ENCODE results near the gene JAKMIP2.

Gene JAKMIP2

GRCh38 chr5:147786142-147786541, 3.6 kb upstream of the JAKMIP2 start:
- no peak for DNase-seq

DNA sequence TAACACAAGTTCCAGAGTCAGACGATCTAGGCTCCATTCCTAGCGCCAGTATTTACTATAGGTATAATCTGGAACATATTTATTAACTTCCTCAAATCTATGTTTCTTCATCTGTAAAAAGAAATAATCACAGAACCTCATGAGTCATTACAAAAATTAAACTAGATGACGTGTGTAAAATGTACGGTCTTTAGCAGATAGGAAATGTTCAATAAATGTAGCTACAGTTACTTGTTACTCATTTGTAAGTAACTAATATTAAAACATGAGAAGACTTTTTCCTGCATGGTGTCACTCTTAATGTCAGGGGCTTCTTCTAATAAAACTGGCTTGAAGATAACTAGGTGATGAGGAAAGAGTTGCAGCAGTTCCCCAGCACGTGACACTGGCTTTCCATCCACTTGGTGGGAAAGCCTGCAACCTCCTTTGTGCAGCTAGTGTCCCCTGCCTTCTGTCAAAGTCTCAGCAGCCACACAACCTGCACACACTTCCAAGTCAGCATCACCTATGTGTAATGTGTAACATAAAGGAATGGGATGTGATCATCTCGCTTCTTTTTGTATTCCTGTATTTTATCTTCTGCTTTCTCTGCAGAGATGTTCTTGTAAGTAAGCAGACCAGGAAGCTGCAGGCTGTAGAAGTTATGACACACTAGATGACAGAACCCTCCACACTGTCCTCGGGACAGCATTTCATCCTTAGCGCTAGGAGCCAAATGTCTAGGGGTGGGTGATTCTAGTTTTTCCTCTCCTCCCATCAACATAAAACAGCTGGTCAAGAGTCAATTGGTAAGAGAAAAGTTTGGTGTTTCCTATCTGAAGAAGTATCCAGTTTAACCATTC, 1.8 kb upstream of the JAKMIP2 start:
- no peak for DNase-seq

DNA sequence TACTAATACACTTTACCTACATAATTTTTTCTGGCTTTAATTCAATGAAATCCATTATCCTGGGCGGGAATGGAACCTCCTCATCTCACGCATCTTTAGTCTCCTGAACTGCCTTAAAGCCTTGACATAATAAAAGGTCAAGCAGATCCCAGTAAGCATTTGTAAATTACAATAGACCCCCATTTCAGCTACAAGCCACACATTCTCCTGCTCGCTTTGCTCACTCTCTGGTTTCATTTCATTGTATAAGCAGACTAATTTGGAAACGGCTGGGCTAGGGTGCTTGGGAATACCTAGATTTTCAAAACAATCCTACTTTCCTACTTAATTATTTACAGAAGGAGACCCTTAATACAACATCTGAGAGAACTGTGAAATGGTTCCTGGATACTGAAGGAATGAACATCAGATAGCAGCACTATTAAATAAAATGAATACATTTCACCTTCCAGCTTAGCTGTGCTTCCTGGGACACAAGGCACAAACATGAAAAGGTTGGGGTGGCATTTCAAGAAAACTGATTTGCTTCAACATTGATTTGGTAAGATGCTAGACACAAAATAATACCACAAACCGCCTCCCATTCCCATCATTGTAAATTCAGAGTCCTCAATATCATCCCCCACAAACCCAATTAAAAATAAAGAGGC, 1.5 kb downstream of the JAKMIP2 start:
- no peak for DNase-seq

DNA sequence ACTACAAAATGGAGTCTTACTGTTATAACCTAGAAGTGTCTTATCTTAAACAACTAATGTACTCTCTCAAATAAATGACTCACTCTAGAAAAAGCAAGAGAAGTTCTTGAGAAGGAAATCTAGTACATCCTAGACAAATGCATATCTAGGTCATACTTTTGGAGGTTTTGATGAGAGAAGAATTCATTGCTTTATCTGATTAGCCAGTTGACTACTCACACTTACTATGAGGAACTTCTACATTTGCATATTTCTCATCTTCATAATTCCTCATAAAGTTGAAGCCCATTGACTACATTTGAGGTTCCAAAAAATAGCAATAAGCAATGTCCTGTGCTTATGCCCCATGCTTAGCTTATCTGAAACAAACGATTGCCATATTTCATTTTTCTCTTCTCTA, 2.8 kb downstream of the JAKMIP2 start:
- no peak for DNase-seq

- no peak for DNase-seq
Observed at GRCh38 chr5:147776989-147777388, 5.5 kb downstream of the JAKMIP2 start.

GRCh38 chr5:147773587-147773986, 8.9 kb downstream of the JAKMIP2 start:
- no peak for DNase-seq

- DNase-seq: no peak
Observed at GRCh38 chr5:147773139-147773538, 9.4 kb downstream of the JAKMIP2 start.

DNA sequence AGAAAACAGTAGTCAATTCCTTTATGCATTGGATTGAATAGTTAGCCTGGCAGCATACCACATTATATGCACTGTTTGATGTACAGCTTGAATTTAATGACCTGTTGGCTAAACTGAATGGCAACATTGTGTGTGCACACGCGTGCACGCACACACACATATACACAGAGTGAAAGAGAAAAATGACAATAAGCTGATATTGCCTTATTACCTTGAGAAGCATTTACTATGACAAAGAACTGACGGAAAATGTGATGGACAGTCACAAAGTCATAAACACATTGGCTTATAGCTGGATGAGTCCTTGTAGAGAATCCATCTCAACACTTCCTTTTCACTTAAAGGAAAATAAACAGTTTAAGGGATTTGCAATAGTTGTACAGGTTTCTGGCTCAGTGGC, 15.5 kb downstream of the JAKMIP2 start:
- DNase-seq: no peak

DNA sequence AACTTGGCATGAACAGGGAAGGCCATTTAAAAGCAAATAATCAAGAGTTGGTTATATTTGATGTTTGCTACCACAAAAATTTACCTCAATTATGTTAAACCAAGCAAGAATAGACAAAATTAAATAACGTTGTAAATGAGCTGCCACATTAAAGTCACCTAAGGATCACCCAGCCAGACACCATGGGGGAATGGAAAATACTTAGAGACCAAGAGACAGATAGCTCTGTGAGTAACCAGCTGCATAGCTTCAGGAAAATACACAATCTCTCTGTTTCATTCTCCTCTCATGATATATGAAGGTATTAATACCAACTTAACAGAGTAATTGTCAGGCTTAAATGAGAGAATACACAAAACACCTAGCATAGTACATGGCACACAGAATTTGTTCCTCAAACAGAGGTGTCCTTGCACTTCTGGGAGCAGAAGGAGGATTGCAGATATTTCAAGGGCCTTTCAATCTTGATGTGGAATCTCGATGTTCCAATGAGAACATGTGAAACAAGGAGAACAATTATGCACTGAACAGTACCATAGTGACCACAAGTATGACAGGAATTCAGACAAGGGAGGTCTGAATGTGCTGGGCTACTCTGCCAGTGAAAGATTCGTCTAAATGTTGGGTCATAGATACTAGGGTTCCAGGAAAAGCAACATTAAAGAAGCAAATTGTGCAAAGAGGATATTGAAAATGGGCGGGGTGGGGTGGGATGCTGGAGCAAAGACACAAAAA, 18.6 kb downstream of the JAKMIP2 start:
- DNase-seq: no peak

- DNase-seq: no peak
Observed at GRCh38 chr5:147760086-147760875, 22.2 kb downstream of the JAKMIP2 start.

- DNase-seq: no peak
Observed at GRCh38 chr5:147759441-147759840, 23.1 kb downstream of the JAKMIP2 start.

DNA sequence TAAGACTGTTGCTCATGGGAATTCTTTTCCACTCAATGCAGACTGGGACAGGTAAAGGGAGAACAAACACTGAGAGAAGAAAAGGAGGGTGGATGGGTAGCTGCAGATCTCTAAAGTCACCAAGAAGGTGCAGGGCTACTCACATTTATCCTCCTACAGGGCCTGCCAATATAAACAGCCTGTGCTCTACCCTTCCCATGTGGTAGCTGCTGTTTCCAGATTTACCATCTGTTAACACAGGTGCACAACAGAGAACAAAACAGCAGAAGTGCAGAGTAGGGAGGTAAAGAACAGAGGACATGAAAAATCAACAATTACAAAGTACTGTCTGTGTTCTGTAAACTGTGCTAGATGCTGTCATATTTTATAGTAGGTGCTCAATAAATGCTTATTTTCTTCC, 26.0 kb downstream of the JAKMIP2 start:
- no peak for DNase-seq

- DNase-seq: no peak
Observed at GRCh38 chr5:147754372-147755122, 28.0 kb downstream of the JAKMIP2 start.

DNA sequence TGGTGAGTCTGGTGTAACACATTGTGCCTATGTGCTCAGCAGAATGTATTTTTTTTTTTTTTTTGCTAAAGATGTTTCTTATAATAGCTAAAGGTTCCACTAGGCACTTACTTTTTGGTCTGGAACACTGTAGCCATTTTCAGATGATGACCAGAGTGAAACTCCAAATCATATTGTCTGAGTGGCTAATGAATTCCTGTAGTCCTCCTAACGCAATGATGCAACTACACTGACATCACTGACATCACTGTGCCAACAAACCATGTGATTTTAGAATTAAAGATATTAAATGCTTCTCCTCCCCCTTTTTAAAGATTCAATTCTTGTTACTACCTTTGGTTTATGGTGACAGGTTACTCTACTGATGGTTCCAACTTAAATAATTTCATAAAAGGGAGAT, 28.8 kb downstream of the JAKMIP2 start:
- no peak for DNase-seq

GRCh38 chr5:147752666-147753290, 29.8 kb downstream of the JAKMIP2 start:
- no peak for DNase-seq

DNA sequence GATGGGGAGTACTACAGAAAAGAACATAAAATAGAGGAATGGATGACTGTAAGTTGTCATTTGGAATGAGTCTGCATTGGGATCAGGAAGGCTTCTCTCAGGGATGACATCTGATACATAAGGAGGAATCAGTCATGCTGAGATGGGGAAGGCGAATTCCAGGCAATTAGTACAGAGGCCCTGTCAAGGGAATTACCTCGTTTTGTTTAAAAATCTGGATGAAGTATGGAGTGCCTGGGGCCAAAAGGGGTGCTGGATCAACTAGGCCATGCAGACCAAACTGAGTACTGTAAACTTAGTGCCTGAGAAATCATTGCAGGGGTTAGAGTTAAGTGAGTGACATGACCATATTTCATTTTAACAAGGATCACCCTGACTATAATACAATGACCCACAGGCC, 30.5 kb downstream of the JAKMIP2 start:
- no peak for DNase-seq

DNA sequence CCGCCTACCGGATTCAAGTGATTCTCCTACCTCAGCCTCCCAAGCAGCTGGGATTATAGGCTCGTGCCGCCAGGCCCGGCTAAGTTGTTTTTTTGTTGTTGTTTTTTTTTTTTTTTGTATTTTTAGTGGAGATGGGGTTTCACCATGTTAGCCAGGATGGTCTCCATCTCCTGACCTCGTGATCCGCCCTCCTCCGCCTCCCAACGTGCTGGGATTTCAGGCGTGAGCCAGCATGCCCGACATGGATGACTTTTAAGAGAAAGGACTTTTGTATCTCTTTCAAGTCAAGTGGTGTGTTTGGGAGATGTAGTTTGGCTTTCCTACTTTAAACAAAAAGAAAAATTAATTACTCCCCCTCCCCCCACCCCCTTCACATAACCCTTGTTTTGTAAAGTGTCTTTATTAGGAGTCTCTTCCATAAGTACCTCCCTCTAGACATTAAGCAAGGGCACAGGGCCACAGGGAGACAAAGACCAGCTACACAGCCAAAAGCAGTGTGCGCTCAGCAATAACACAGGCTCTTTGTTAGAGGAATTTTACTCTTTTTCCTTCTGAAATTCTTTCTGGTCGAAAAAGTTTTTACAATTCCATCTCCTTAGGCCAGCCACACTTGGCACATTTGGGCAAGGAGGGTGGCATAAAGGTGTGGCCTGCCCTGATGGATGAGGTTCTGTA, 31.2 kb downstream of the JAKMIP2 start:
- no peak for DNase-seq

- no peak for DNase-seq
Observed at GRCh38 chr5:147750065-147750464, 32.5 kb downstream of the JAKMIP2 start.

DNA sequence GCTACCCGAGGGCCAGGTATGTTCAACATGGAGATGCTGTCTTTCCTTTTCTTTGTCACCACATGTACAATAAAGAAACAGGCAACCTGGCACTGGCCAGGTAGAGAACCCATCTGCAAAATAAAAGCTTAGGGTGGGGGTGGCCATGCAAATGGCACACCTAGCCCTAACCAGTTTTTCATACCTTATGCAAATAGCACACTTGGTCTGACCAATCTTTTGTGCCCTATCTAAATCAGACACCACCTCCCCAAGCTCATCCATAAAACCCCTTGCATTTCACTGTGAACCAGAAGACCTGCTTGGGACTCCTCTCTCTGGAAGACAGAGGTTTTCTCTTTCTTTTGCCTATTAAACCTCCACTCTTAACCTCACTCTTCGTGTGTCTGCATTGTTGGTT, 33.9 kb downstream of the JAKMIP2 start:
- no peak for DNase-seq

DNA sequence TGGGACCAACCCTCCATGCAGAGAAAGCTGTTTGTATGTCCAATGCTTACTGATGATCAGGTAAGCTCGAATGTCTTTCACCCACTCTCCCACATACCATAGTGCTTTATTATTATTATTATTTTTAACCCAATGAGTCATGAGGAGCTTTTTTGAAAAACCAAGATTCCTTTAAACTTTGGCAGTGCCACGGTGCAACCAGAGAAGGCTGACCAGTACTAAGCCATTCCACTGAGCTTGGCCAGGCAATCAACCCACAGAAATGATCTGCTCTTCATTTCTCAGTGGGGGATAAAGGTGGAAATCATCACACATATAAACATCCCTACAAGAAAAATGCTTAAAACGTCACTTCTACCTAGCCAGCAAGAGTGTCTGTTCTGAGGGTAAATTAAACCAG, 35.5 kb downstream of the JAKMIP2 start:
- DNase-seq: no peak

GRCh38 chr5:147743678-147744374, 38.7 kb downstream of the JAKMIP2 start:
- no peak for DNase-seq
